H54 (cell line): Measurements from ENCODE around the gene CFAP57.

Experiments
- DNase-seq: peaks from one replicate; pipeline ENCODE4 v3.0.0; 2011; ENCODE audit warnings: low spot score, mixed read lengths; ENCODE audit not compliant: insufficient read length
- FAIRE-seq: peaks from 3 replicates; lab custom pipeline; 2011; peaks lifted over from hg19 to GRCh38; lab: Jason Lieb, UNC
- POLR2A ChIP-seq: IDR thresholded peaks from 2 replicates; pipeline ENCODE4 v1.6.1; 2011; ENCODE audit warnings: low read depth, mild to moderate bottlenecking, low read length

CFAP57 gene

DNA sequence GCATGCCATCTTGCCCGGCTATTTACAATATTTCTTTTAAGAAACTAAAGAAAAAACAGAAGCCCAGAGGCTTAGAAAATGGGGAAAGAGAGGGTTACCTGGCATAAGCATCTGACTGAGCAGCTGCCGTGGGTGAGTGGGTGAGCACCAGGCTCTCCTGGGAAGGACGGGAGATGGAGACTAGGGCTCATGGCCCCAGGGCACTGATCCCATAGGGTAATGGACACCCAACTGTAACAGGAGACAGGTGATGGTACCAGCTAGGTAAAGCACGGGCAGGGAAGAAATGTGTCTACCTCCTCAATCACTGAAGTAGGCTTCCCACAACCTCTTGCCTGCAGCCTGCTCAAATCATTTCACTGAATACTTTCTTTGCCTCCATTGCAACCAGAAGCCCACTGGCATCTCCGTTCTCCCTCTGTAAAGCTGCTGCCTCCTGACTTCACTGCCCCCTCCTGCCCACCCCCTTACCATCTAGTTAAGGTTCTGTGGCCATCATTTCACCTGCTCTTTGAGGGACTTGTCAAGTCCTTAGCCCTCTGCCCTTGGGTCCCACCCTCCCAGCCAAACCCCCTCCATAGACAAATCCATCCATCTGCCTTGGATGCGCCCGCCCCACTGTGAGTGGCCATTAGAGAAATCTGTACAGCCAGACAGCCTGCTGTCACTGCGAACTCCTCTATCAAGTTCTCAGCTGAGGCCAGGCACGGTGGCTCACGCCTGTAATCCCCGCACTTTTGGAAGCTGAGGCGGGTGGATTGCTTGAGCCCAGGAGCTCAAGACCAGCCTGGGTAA is 103.9 kb downstream of the CFAP57 start:
- DNase-seq: no peak
- no peak for FAIRE-seq
- TF ChIP-seq POLR2A: no peak

DNA sequence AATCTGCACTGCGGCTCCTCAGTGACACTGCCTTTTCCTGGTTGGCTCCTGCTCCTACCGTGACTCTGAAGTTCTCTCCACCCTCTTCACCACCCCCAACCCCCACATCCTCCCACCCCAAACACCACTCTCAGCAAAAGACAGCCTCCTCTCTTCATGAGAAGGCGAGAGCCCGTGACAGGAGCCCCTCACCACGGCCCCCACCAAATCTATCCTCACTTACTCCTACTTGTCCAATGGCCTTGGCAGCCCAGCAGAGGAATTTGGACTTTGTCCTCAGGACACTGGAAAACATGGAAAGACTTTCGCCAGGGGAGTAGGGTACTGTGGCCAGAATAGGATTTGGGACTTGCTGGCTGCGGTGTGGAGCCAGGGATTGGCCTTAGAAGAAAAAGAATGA is 104.5 kb downstream of the CFAP57 start:
- no peak for TF ChIP-seq POLR2A
- no peak for FAIRE-seq
- no peak for DNase-seq

DNA sequence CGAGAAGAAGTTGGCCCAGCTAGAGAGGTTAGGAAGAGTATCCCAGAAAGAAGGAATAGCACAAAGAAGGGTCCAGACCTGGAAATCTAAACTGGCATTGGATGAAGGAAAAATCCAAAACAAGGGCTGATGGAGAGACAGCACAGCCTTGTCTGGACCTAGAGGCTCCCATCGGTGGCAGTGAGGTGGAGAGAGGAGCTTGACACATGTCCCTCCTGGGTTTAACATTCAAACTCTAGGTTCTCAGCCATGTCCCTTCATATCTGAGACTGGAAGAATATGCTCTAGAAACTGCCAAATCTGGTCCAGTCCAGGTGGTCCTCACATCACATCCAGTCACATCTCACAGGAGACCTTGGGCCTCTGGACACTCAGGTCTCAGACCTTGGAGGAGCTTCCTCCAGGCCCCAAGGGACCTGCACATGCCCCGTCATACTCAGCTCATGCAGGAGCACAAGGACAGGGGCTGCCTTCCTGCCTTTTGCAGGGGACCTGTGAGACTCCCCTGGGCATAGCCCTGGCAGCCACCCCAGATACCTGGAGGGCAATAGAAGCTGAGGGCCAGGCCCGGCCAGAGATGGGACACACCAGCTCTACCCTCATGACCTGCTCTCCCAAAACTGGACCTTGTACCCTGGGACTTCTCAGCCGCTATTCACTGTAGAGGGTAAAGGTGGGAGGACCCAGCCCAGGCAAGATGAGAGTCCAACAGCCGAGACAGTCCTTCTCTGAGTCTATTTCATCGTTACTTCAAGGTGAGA is 105.2 kb downstream of the CFAP57 start:
- no peak for FAIRE-seq
- TF ChIP-seq POLR2A: no peak
- DNase-seq: no peak

DNA sequence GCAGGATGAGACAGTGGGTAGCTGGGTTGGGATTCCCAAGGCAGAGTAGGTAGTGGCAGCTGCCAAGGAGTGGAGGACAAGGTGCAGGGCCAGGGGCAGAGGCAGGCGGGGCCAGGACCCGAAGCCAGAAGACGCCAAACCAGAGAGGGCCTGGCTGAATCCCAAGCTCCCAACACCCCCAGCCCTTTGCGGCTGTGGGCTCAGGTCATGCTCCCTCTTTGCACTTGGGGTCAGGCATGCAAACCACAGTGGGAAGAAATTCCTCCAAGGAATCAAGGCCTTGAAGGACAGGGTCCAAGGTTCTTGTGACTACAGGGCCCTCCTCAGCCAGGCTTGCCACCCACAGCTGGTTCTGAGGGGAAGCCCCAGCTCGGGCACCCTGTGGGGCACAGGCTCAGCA is 107.0 kb downstream of the CFAP57 start:
- DNase-seq (no peak), FAIRE-seq (no peak)
- no peak for TF ChIP-seq POLR2A

DNA sequence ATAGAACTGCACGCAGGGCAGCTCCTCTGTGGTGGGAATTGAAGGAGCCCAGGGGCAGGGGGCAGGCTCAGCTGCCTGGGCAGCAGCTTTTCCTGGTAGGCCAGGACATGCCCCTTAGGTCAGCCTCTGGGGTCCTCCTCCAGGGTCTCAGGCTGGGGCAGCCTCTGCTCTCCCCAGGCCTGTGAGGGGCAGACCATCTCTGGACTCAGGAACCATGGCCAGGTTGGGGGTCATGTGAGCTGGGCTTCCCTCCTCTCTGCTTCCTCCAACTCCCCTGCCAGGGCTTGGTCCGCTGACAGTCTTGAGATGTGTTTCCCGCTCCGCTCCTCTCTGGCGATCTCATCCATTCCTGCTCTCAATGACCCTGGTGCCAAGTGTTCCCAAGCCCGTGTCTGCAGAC is 107.5 kb downstream of the CFAP57 start:
- no peak for TF ChIP-seq POLR2A
- DNase-seq (no peak), FAIRE-seq (no peak)

DNA sequence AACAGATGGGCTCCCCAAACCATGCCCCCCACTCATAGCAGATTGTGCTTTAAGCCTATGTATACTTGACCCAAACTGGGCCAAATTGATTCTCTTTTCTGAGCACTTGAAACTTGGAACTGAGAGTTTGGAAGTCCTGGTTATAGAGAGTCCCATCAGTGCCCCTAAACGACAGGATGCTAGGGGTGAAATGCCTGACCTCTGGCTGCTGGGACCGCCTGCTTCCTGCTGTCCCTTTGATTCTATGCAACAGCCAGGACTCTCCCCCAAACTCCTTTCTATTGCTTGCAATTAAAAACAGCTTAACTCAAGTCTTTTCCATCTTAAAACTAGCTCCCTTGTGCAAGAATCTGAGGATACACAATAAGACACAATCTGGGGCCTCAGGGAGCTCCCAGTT is 108.6 kb downstream of the CFAP57 start:
- FAIRE-seq (no peak), DNase-seq (no peak)
- TF ChIP-seq POLR2A: no peak

DNA sequence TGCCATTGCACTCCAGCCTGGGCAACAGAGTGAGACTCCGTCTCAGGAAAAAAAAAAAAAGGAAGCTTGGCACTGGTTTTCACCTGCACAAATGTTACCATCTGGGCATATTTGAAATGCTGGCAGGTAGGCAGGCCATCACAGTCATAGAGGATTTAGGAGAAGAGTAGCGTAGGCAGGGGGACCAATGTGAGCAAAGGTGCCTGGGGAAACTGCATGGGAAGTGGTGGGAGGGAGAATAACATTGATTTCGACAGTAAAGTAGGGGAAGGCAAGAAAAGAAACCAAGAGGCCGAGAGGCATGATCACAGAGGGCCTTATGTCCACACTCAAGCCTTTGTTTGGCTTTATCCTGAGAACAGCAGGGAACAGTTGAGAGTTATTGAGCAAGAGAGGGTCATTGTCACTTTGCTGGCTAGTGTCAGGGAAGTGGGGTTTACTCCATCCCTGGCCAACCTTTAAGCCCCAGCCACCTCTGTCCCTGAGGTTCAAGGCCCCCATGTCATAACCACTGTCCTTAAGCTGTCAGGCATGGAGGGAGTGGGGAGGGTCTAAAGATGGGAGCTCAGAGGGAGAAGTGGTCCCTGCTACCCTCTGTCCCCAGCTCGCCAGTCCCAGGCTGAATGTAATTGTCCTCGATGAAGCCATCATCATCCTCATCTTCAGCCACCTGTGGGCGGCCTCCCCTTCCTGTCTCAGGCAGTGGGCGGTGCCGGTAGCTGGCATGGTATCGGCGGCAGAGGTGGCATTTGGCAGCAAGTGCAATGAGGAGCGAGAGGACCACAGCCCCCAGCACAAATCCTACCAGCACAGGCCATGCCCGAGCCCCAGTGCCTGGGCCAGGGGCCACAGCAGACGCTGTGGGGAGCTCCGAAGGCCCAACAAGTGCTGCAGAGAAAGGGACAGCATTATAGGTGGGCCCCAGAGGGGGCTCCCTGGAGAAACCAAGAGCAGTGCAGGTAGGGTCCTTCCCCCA is 110.4 kb downstream of the CFAP57 start:
- no peak for DNase-seq
- TF ChIP-seq POLR2A: no peak
- no peak for FAIRE-seq

DNA sequence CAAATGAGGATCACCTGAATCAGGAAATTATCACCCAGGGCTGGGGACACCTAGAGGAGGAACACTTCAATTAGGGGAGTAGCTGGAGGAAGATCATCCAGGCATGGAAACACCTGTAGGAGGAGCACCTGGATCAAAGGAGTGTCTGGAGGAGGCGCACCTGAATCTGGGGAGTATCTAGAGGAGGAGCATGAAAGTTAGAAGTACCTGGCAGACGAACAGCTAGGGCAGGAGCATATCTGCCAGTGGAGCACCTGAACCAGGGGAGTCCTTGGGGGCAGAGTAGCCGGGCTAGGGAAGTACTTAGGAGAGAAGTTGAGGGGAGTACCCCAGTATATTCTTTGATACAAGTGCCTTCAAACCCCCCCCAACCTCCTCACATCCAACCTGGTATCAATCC is 111.9 kb downstream of the CFAP57 start:
- TF ChIP-seq POLR2A: no peak
- DNase-seq (no peak), FAIRE-seq (no peak)

DNA sequence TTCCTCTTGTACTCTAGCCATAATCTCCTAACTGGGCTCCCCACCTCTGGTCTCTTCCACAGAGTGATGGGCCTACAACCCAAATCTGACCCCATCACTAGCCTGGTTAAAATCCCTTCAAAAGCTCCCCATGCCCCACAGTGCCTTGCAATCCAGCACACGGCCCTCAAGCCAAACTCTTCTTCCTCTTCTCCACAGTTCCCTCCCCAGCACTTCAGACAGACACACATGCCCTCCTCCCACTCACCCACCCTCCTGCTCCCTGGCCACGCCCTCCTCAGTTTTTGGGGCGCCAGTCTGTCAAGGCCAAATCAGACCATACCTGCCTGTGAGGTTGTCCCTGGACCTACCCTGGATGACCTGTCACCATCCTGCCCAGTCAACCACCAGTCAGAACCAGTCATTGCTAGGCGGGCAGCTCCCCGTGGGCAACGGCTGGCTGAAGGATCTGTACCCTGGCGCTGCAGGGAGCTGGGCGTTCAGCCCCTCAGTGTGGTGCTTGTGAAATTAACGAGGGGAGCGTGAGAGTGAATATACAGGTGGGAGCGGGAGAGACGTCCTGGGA is 112.5 kb downstream of the CFAP57 start:
- TF ChIP-seq POLR2A: no peak
- FAIRE-seq (no peak), DNase-seq (no peak)

DNA sequence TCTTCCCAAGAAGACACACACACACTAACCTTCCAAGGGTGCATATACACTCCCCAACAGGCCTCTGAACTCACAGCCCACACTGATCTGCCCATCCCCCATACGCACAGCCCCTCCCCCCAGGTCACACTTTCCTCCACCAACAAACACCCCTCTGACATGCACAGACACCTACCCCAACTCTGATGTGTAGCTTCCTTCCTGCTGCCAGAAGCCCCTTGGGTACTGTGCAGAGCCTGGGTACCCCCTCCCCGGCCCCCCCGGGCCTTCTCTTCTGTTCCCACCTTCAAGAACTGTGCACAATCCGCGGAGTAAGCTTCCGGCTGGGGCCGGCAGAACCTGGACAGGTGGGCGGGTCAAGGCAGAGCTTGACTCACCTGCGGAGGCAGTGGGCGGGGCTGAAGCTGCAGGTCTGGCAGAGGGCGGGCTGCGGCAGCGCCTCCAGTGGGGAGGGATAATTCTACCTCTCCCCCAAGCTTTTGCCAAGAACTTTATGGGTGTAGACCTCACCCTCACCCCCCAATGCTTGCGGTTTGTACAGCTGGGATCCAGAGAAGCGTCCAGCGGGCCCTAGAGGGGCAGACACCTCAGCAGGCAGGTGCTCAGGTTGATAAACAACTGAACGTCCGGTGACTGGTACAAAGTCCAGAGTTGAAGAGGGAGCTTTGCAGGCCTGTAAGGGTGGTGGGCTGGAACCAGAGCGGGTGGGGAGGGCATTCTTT is 113.3 kb downstream of the CFAP57 start, which contains the start of gene C1orf210:
TSS of gene C1orf210 (minus strand) at position 313 of the 722 bp plus-strand sequence. CDS start 2,311 bp downstream, outside the sequence.
- no peak for TF ChIP-seq POLR2A
- no peak for FAIRE-seq
- DNase-seq: no peak

DNA sequence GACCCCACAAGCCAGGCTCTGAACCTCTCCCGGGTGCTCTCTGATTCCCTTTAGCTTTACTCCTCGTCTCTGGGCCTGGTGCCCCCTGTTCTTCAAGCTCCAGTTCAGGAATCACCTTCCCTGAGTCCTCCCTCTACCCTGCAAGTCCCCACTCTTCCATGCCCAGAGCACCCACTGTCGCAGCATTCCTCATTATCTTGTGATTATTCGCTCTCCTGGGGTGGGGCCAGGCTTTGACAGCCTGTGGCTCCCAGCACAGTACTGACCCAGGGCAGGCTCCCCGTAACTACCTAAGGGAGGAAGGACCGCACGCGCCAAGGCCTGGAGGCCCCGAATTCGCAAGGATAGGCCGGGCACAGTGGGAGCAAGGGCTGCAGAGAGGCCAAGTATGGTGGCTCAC is 114.0 kb downstream of the CFAP57 start:
- DNase-seq (no peak), FAIRE-seq (no peak)
- TF ChIP-seq POLR2A: no peak

DNA sequence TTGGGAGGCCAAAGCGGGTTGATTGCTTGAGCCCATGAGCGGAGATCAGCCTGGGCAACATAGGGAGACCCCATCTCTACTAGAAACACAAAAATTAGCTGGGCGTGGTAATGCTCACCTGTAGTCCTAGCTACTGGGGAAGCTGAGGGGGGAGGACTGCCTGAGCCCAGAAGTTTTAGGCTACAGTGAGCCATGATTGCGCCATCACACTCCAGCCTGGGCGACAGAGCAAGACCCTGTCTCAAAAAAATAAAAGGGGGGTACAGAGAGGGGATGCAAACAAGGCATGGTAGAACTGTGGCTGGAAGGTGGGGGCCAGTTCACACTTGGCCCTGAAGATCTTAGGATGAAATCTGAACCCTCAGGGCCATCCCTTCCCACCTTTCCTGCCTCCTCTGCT is 114.4 kb downstream of the CFAP57 start:
- no peak for TF ChIP-seq POLR2A
- no peak for FAIRE-seq
- no peak for DNase-seq
